A673 (cell line): ENCODE measurements around the gene ACP4.

Experiments used
- CTCF ChIP-seq: fragments of 300-800, 200-600 bp; sonication (generic); conservative IDR thresholded peaks from 2 replicates; pipeline ENCODE4 v1.5.1; 2017; ENCODE audit warnings: low read depth, mild to moderate bottlenecking, antibody characterized with exemption, low read length, moderate library complexity, mixed read lengths
- EZH2 ChIP-seq: fragments of 200-600 bp; sonication (generic); IDR thresholded peaks from 2 replicates; pipeline ENCODE4 v1.6.1; 2017; ENCODE audit warnings: borderline replicate concordance, low read depth, mild to moderate bottlenecking, mixed read lengths, antibody characterized with exemption, low read length; ENCODE audit not compliant: poor library complexity, severe bottlenecking

- no peak for TF ChIP-seq CTCF
- TF ChIP-seq EZH2: no peak
Observed at GRCh38 chr19:50792272-50793250, 2.3 kb downstream of the ACP4 start.
